T-helper 1 cell (primary cell): ENCODE data around the gene SMG1.
"Not testable (repeated sequence)": the region's sequence is repeated elsewhere in the genome, so short reads cannot be mapped to it uniquely, and the experiment has no call there.

Experiments
- DNase-seq, 5 donors: peaks; one replicate each; pipeline ENCODE4 v3.0.0-alpha.2; 2012 to 2020

Gene SMG1

GRCh38 chr16:18757960-18758660 is 168.1 kb downstream of the SMG1 start:
- DNase-seq, result not testable (repeated sequence)

GRCh38 chr16:18756639-18757038 is 169.6 kb downstream of the SMG1 start:
- DNase-seq, result peak in 1 of 5 donors; percentile 14
